ENCODE measurements around the gene PSPN.

PSPN gene, protein sequence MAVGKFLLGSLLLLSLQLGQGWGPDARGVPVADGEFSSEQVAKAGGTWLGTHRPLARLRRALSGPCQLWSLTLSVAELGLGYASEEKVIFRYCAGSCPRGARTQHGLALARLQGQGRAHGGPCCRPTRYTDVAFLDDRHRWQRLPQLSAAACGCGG

GRCh38 chr19:6375411-6376010 lies at the start of gene PSPN:
PSPN (minus strand) TSS chr19:6375933; CDS start chr19:6375849, 84 bp downstream.
- peaks cover 12% of the 10 kb centered on the region for H3K36me3 ChIP-seq (ENCODE audit: insufficient read depth, low read length)
- no peaks in the 10 kb centered on the region for H3K27me3 ChIP-seq (ENCODE audit: control insufficient read depth in 1 of 2, insufficient read depth in 2 of 2, low read length in 2 of 2)
- H3K9ac ChIP-seq (ENCODE audit: low read length): no peak within 1 kb of the TSS
- H3K4me1 ChIP-seq (ENCODE audit: insufficient read depth, low read length): peaks cover 8% of the 10 kb centered on the region
- H3K4me3 ChIP-seq (ENCODE audit: low read depth in 1 of 2, low read length in 2 of 2): no peak within 1 kb of the TSS
- H3K27ac ChIP-seq (ENCODE audit: low read depth, low read length): no peak within 1 kb of the TSS
- no peaks in the 10 kb centered on the region for H3K9me3 ChIP-seq (ENCODE audit: low read length)

GRCh38 chr19:6424939-6425731 lies 49.4 kb upstream of the PSPN start:
- peak overlapping the region; percentile 61 for H3K27ac ChIP-seq (ENCODE audit: low read depth, low read length)
- H3K36me3 ChIP-seq (ENCODE audit: insufficient read depth, low read length): peaks cover 10% of the 10 kb centered on the region
- H3K4me1 ChIP-seq (ENCODE audit: insufficient read depth, low read length): peaks cover 28% of the 10 kb centered on the region
- no peaks in the 10 kb centered on the region for H3K9me3 ChIP-seq (ENCODE audit: low read length)
- H3K4me3 ChIP-seq (ENCODE audit: low read depth in 1 of 2, low read length in 2 of 2): peak overlapping the region; percentile 7 to 41
- H3K9ac ChIP-seq (ENCODE audit: low read length): no peak overlapping the region
- H3K27me3 ChIP-seq (ENCODE audit: control insufficient read depth in 1 of 2, insufficient read depth in 2 of 2, low read length in 2 of 2): no peaks in the 10 kb centered on the region

DNA sequence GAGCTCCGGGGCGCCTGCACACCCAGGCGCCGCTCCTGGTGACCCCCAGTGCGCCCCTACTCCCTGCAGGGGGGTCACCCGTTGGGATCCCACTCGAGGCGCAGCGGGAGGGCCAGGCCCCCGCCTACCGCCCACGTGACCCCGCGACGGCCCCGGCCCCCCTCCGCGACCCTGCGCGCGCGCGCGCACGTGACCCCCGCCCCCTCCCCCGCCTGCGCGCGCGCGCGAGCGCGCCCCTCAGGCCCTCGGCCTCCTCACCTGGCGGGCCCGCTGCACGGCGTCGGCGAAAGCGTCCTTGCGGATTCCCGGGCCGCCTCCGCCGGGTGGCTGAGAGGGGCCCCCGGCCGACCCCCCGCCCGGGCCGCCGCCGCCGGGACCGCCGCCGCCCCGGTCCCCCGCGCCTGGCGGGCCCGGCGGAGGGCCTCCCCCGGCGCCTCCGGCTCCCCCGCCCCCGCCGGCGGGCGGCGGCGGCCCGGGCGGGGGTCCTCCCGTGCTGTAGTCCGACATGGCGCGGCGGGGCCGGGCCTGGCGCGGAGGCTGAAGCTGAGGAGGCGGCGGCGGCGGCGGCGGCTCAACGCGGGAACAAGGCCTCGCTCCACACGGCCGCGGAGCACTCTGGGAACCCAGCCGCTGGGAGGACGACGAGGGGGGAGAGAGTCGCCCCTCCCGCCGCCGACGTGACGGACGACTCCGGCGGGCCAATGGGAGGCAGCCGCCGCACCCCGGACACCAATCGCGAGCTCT lies 48.6 kb upstream of the PSPN start, which contains the start of gene KHSRP:
KHSRP (minus strand) TSS at position 617 of the 744 bp plus-strand sequence; CDS start at position 507, 110 bp downstream.
- Histone ChIP-seq H3K27me3 (ENCODE audit: control insufficient read depth in 1 of 2, insufficient read depth in 2 of 2, low read length in 2 of 2) (no peaks in the 10 kb centered on the region), H3K9ac (ENCODE audit: low read length) (peak within 1 kb of the TSS; percentile 44), H3K9me3 (ENCODE audit: low read length) (no peaks in the 10 kb centered on the region), H3K27ac (ENCODE audit: low read depth, low read length) (peak within 1 kb of the TSS; percentile 73), H3K36me3 (ENCODE audit: insufficient read depth, low read length) (peaks cover 18% of the 10 kb centered on the region), H3K4me1 (ENCODE audit: insufficient read depth, low read length) (peaks cover 28% of the 10 kb centered on the region), H3K4me3 (ENCODE audit: low read depth in 1 of 2, low read length in 2 of 2) (peak within 1 kb of the TSS; percentile 96 to 99)

DNA sequence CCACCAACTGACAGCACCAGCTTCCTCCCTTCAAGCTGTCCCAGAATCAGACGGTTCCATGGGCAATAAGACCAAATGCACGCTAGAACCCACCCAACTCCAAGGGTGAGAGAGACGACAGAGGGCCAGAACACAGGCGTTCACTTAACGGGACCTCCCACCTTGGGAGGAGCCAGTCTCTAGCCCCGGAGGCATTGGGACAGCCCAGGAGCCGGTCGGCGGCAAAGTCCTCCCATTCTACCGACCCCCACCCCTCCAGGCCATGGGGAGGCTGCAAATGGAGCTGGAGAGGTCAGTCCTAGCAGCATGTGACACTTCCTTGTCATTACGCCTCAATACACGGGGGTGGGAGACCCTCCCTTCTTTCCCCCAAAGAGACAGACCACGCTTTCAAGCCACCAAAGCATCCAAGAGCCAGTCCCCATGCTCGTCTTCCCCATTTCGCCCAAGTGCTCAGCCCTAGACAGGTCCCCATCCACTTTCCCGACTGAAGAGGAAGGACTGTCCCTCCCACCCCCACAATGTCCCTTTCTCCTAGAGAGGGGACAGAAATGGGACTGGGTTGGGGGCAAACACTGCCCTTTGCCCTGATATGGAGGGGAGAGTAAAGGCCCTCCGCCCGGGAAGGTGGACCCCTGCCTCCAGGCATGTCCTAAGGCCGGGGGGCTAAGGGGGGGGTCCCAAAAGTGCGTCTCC lies 47.9 kb upstream of the PSPN start:
- H3K27me3 ChIP-seq (ENCODE audit: control insufficient read depth in 1 of 2, insufficient read depth in 2 of 2, low read length in 2 of 2): no peaks in the 10 kb centered on the region
- H3K9ac ChIP-seq (ENCODE audit: low read length): peak overlapping the region; percentile 44
- no peaks in the 10 kb centered on the region for H3K9me3 ChIP-seq (ENCODE audit: low read length)
- peaks cover 25% of the 10 kb centered on the region for H3K36me3 ChIP-seq (ENCODE audit: insufficient read depth, low read length)
- peak overlapping the region; percentile 96 to 99 for H3K4me3 ChIP-seq (ENCODE audit: low read depth in 1 of 2, low read length in 2 of 2)
- peaks cover 28% of the 10 kb centered on the region for H3K4me1 ChIP-seq (ENCODE audit: insufficient read depth, low read length)
- H3K27ac ChIP-seq (ENCODE audit: low read depth, low read length): peak overlapping the region; percentile 73

- Histone ChIP-seq H3K27ac (ENCODE audit: low read depth, low read length) (no peak overlapping the region), H3K4me1 (ENCODE audit: insufficient read depth, low read length) (peaks cover 28% of the 10 kb centered on the region), H3K9ac (ENCODE audit: low read length) (no peak overlapping the region), H3K36me3 (ENCODE audit: insufficient read depth, low read length) (peaks cover 48% of the 10 kb centered on the region), H3K9me3 (ENCODE audit: low read length) (no peaks in the 10 kb centered on the region), H3K27me3 (ENCODE audit: control insufficient read depth in 1 of 2, insufficient read depth in 2 of 2, low read length in 2 of 2) (no peaks in the 10 kb centered on the region), H3K4me3 (ENCODE audit: low read depth in 1 of 2, low read length in 2 of 2) (no peak overlapping the region)
Observed at GRCh38 chr19:6421075-6422014, 45.6 kb upstream of the PSPN start.

- Histone ChIP-seq H3K9ac (ENCODE audit: low read length) (no peak overlapping the region), H3K36me3 (ENCODE audit: insufficient read depth, low read length) (peaks cover 61% of the 10 kb centered on the region), H3K27me3 (ENCODE audit: control insufficient read depth in 1 of 2, insufficient read depth in 2 of 2, low read length in 2 of 2) (no peaks in the 10 kb centered on the region), H3K4me3 (ENCODE audit: low read depth in 1 of 2, low read length in 2 of 2) (no peak overlapping the region), H3K27ac (ENCODE audit: low read depth, low read length) (no peak overlapping the region), H3K9me3 (ENCODE audit: low read length) (no peaks in the 10 kb centered on the region), H3K4me1 (ENCODE audit: insufficient read depth, low read length) (peaks cover 19% of the 10 kb centered on the region)
Observed at GRCh38 chr19:6418562-6418932, 42.8 kb upstream of the PSPN start.

DNA sequence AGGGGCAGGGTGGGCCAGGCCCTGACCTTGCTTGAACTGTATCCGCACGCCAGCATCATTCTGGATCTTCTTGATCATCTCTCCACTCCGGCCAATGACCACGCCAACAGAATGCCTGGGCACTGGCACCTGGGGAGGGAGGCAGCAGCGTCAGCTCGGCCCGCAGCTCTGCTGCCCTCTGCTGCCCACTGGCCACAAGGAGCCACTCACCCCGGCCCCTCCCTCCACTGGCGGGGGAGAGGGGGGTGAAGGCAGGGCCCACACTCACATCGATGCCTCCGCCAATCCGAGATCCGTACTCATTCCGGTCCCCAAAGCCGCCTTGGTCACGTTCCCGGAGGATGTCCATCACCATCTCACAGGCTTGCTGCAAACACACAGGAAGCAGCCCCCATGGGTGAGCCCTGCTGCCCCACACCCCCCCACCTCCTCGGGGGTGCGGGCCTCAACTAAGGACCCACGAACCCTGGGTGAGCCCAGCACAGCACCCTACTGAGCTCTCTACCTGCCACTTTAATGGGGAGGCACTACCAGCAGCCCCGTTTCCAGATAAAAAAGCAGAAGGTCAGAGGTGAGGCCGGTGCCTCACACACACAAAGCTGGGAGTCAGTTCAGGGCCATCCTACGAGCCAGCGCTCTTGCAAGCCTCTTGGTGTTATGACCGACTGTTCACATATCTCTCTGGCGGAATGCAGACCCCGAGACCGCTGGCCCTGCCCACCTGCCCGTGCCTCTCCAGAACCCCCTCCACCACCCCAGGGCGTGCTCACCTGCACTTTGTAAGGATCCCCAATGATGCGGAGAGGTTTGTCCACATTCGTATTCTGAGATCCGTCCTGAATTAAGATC lies 42.2 kb upstream of the PSPN start:
- H3K4me3 ChIP-seq (ENCODE audit: low read depth in 1 of 2, low read length in 2 of 2): no peak overlapping the region
- no peak overlapping the region for H3K27ac ChIP-seq (ENCODE audit: low read depth, low read length)
- peaks cover 61% of the 10 kb centered on the region for H3K36me3 ChIP-seq (ENCODE audit: insufficient read depth, low read length)
- peaks cover 13% of the 10 kb centered on the region for H3K4me1 ChIP-seq (ENCODE audit: insufficient read depth, low read length)
- no peaks in the 10 kb centered on the region for H3K9me3 ChIP-seq (ENCODE audit: low read length)
- no peak overlapping the region for H3K9ac ChIP-seq (ENCODE audit: low read length)
- H3K27me3 ChIP-seq (ENCODE audit: control insufficient read depth in 1 of 2, insufficient read depth in 2 of 2, low read length in 2 of 2): no peaks in the 10 kb centered on the region

DNA sequence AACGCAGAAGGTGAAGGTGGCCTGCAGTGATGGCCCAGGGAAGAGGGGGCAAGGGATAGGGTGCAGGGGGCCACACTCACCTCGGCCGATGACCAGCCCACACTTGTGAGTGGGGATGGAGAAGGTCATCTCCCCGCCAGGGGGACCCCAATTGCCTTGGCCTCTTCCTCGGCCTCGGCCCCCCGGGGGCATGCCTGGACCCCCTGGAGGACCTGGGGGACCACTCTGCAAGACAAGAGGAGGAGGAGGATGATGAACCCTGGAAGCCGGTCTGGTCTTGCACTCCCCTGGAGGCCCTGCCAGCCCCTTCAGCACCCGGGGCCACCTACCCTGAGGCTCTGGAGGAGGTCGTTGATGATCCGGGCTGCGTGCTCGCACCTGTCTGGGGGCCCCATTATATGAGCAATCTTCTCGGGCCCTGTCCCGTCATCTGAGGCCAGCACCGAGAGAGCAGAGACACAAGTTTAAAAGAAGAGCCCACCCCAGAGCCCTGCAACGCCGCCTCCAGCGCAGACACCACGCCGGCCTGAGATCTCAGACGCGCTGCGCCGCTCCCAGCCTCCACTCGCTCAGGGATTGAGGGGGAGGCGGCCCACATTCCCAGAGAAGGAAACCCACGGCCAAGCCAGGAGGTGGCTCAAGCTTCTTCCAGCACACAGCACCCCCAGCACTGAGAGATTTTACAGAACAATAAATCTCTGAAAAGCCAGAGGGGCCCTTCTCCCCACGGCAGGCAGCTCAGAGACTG lies 41.1 kb upstream of the PSPN start:
- Histone ChIP-seq H3K36me3 (ENCODE audit: insufficient read depth, low read length) (peaks cover 61% of the 10 kb centered on the region), H3K9me3 (ENCODE audit: low read length) (no peaks in the 10 kb centered on the region), H3K27ac (ENCODE audit: low read depth, low read length) (no peak overlapping the region), H3K4me1 (ENCODE audit: insufficient read depth, low read length) (peaks cover 2% of the 10 kb centered on the region), H3K27me3 (ENCODE audit: control insufficient read depth in 1 of 2, insufficient read depth in 2 of 2, low read length in 2 of 2) (no peaks in the 10 kb centered on the region), H3K9ac (ENCODE audit: low read length) (no peak overlapping the region), H3K4me3 (ENCODE audit: low read depth in 1 of 2, low read length in 2 of 2) (no peak overlapping the region)

DNA sequence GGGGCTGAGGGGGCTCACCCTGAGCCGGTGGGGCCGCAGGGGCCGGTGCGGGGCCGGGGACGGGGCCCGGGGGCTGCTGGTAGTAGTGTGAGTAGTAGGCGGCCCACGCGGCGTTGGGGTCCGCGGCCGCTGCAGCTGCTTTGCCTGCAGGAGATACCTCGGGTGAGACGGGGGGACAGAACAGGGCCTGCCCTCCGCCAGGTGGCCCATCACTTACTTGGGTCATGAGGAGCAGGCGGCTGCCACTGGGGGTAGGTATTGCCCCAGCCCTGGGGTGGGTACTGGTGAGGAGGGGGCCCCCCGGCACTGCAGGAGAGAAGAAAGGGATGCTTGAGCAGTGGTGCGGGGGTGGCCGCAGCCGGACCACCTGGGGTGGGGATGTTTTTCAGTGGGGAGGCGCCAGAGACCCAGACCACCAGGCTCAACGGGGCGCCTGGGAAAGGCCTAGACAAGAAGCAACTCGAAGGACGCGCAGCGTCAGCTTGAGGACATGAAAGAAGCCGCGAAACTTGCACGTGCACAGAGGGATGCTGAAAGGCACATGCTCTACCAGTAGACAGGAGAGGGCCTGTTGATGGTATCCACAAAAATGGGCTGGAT lies 40.0 kb upstream of the PSPN start:
- no peak overlapping the region for H3K27ac ChIP-seq (ENCODE audit: low read depth, low read length)
- H3K27me3 ChIP-seq (ENCODE audit: control insufficient read depth in 1 of 2, insufficient read depth in 2 of 2, low read length in 2 of 2): no peaks in the 10 kb centered on the region
- H3K4me3 ChIP-seq (ENCODE audit: low read depth in 1 of 2, low read length in 2 of 2): no peak overlapping the region
- H3K4me1 ChIP-seq (ENCODE audit: insufficient read depth, low read length): no peaks in the 10 kb centered on the region
- no peak overlapping the region for H3K9ac ChIP-seq (ENCODE audit: low read length)
- peaks cover 56% of the 10 kb centered on the region for H3K36me3 ChIP-seq (ENCODE audit: insufficient read depth, low read length)
- H3K9me3 ChIP-seq (ENCODE audit: low read length): no peaks in the 10 kb centered on the region
